ENCODE data around the gene NUP62.

The NUP62 gene

DNA sequence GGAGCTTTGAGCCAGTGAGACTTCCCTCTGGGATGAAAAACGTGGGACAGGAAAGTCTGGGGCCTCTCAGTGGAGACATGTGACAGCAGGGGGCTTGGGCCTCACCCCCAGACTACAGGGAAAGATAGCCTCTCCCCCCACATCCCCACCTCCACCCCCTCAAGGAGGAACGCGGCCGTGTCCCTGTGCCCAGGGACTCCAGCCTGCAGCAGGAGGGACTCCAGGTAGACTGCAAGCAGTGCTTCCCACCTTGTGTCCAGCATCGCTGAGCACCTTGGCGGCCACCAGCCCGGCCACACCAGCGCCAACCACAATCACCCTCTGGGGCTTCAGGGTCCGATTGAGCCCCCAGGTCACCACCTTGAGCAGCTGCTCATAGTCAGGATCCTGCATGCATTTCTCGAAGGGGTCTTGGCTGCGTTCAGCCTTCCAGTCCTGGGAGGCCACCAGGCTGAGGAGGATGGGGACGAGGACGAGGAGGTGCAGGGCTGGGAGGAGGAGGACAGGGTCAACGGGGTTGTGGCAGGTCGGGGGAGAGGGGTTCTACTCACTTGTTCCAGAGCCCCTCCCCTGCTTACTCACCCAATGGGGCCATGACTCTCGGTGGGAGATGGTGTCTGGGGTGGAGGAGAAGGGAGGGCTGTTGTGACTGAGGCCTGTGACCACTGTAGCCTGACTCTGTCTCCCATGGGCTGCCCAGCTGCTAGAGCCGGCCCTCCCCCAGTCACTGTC, 33.6 kb downstream of the NUP62 start:
- DNase-seq, result no peak

DNA sequence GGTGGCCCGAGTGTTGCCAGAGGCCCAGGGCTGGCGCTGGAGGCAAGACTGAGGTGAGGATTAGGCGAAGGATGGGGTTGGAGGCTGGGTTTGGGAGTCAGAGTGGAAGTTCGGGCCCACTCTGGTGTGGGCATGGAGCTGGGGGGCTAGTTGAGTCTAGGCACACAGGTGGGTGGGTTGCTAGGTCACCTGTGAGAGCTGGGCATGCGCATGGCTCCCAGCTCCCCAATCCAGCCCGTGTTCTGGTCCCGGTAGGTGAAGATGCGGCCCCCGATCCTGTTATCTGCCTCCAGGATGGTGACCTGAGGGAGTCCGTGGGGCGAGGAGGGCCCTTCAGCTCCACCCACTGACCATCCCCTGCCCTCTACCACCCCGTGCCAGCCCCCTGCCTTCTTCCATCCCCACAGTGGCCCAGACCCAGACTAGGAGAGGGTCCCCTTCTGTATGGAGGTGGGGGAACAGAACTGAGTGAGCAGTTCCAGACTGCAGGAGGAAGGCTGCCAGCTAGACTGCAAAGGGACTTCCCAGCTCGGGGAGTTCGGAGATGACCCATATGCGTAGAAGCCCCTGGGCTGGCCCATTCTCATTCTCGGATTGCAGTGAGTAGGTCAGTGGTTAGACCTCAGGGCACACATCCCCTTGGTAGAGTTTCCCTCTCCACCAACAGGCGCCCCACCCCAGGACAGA, 34.3 kb downstream of the NUP62 start:
- DNase-seq, result no peak

DNA sequence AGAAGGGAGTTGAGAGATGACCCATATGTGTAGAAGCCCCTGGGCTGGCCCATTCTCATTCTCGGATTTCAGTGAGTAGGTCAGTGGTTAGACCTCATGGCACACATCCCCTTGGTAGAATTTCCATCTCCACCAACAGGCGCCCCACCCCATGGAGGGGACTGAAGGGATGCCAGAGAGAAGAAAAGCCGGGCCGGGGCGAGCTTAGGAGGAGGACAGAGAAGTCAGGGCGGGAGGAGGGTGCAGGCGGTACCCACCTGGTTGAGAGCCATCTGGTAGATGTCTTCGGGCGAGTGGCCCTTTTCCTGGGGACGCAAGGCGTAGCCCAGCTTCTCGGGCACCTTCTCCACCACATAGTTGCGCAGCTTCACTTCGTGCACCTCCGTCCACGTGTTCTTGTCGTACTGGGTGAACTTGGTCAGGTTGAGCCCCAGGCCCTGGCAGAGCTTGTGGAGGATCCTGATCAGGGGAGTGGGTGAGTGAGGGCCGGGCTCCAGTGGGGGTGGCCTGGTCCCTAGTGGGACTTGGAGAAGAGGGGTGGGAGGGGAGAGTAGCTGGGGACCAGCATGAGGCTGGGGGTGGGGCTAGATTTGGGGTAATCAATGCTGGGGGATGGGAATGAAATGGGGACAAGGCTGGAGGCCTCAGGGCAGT, 35.2 kb downstream of the NUP62 start:
- DNase-seq, result no peak

DNA sequence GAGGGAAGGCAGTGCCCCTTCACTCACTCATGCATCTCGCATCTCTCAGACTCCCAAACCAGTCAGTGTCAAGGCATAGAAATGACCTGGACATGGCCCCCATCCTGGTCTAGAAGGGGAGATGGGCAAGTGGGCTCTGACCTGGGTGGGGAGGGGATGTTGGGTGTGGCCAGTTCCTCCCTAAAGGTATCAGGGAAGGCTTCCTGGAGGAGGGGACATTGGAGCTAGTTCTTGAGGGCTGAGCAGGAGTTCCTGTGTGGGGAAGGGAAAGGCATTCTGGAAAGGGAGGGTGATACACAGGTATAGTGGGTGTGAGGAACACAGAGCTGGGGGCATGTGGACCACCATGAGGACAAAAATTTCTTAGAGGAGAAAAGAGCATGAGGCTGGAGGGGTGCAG, 36.6 kb downstream of the NUP62 start:
- DNase-seq, result no peak

GRCh38 chr19:49891393-49891792, 37.9 kb downstream of the NUP62 start:
- no peak for DNase-seq

DNA sequence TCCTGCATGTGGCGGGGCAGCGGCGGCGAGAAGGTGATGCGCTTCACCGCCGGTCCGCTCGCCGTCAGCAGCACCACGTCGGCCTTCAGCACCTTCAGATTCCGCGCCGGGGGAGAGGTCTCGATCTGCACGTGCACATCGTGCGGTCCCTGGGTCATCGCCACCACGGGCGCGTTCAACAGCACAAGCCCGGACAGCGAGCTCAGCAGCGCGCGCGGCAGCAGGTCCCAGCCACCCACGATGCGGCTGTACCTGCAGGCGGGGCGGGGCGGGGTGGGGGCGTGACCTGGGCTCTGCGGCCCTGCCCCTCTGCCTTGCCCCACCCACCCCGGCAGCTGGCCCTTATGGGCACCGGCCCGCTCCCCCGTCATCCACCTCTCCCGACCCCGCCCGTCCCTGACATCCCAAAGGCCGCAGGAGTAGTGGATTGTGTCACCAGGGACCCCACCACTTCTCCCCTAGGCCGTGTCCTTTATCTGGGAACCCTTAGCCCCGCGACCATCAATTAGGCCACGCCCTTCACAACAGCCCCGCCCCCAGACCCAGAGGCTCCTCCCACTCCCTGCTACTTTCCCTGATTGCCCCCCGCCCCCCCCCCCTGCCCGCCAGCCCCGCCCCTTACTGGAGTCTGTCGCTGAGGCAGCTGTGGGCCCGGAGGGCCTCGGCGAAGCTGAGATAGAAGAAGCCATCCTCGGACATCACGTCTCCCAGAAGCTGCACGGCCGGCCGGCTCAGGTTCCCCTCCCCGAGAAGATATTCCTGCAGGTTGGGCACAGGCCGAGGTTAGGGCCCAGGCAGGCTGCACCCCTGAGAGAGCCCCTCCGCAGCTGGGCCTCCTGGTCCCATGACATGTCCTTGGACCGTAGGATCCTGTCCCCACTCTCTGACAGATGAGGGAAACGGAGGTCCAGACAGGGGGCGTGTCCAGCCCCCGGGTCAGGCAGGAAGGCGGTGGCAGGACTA, 38.7 kb downstream of the NUP62 start:
- no peak for DNase-seq

- DNase-seq, result peak; percentile 68
Measured at GRCh38 chr19:49889687-49890348, 39.5 kb downstream of the NUP62 start.

- no peak for DNase-seq
Measured at GRCh38 chr19:49889038-49889686, 40.1 kb downstream of the NUP62 start.

GRCh38 chr19:49888510-49888824, 40.8 kb downstream of the NUP62 start:
- DNase-seq, result no peak

- no peak for DNase-seq
Measured at GRCh38 chr19:49887665-49888509, 41.4 kb downstream of the NUP62 start.

DNA sequence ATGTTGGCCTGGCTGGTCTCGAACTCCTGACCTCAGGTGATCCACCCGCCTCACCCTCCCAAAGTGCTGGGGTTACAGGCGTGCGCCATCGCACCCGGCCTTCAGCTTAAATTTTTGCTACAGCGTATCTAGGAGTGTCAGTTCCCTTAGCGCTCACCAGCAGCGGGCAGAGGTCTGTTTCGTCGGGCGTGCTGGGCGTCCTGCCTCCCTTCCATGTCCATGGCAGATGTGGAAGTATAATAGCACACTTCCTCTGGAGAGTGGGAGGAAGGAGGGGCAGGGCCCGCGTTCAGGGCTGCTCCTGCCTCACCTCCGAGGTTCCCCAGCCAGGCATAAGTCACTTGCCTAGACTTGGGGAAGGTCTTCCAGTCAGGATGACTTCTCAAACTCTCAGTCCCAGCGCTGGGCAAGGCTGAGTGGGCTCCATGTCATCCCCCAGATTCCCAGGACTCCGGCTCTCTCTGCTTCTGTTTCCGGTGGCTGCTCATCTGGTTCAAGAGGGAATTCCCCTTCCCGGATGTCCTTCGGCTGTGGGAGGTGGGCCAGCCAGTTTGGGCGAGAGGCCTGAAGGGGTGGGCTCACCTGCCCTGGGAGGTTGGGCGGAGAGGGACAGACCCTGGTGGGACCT, 42.2 kb downstream of the NUP62 start:
- no peak for DNase-seq

- DNase-seq, result no peak
Measured at GRCh38 chr19:49884760-49885159, 44.5 kb downstream of the NUP62 start.

DNA sequence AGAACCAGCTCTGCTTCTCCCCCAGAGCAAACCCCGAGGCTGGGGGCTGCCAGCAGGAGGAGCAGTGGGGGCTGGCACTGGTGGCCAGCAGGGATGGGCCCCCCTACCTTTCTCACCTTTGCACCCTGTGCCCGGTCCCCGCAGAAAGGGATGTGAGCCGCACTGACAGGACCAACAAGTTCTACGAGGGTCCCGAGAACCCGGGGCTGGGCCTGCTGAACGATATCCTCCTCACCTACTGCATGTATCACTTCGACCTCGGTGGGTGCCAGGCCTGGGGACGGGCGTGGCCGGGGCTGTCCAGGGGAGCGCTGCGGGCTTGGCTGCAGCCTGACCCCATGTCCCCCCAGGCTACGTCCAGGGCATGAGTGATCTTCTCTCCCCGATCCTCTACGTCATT, 45.2 kb downstream of the NUP62 start:
- DNase-seq, result no peak

DNA sequence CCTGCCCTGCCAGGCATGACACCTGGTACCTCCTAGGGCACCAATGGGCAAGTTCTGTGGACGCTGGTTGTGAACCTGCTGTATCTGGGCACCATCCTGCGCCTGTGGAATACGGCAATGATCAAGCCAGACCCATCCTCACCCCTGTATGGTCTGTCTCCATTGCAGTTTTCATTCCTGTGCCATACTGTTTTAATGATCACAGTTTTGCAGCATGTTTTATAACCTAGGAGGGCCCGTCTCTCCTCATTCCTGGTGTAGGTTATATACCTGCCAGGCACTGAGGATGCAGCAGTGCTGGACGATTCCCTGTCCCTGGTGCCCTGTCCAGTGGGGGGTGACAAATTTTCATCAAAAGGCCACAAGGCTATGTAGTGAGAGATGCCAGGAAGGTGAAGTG, 46.2 kb downstream of the NUP62 start:
- DNase-seq, result no peak

GRCh38 chr19:49882643-49883042, 46.7 kb downstream of the NUP62 start:
- DNase-seq, result no peak

DNA sequence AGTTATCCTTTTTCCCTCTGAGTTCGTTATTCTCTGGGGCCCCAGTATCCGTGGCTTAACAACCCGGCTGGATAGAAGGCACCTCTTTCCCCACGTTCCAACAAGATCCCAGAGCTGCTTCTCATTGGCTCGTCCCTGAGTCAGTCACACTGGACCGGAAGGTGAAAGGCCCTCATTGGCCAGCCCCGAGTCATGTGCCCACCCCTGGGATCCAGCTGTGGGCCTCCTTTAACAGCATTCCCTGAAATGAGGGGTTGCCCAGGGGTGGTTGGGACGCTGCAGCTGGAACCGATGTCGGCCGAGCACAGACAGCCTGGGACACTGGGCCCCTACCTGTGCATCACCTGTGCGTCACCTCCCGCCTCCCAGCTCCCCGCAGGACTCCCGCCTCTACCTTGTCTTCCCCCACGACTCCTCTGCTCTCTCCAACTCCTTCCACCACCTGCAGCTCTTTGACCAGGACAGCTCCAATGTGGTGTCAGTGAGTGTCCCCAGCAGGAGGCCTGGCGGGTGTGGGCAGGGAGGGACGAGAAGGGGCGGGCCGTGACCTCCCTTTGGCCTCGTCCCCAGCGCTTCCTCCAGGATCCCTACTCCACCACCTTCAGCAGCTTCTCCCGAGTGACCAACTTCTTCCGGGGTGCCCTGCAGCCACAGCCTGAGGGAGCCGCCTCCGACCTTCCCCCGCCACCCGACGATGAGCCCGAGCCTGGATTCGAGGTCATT, 47.5 kb downstream of the NUP62 start:
- peak; percentile 31 for DNase-seq

DNA sequence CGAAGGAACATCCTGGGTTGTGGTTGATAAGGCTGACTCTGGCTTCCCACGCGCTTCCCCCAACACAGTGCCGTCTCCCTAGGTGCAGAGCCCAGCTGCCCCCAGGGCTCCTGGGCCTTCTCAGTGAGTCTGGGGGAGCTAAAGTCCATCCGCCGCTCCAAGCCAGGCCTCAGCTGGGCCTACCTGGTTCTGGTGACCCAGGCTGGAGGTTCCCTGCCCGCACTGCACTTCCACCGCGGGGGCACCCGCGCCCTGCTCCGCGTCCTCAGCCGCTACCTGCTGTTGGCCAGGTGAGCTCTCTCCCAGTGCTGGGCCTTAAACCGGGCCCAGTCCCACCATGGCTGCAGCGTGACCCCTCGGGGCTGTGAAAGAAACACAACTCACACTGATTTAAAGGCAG, 48.1 kb downstream of the NUP62 start:
- DNase-seq, result no peak

GRCh38 chr19:49880162-49880869, 49.0 kb downstream of the NUP62 start:
- DNase-seq, result no peak
